ENCODE measurements around the gene FLNB. TPM values are rescaled to one million over a fixed set of nuclear protein-coding genes. Genes with fewer than 3 reads are reported as not detected.
A peak's percentile ranks its signal among the peaks of the same experiment; 100 is the strongest.

Gene FLNB
- total RNA-seq, 2 donors from 2014 or later, result 410 to 585 TPM

GRCh38 chr3:58143417-58144055 is 135.3 kb downstream of the FLNB start:
- DNase-seq, result no peak
- ATAC-seq, result peak; percentile 15
- intact Hi-C loops (cut with DNase I, micrococcal nuclease), result no loop called here

- intact Hi-C loops (cut with DNase I, micrococcal nuclease), result no loop called here
- DNase-seq (no peak), ATAC-seq (no peak)
Measured at GRCh38 chr3:58144478-58145325, 136.5 kb downstream of the FLNB start.

GRCh38 chr3:58148049-58148448 is 139.8 kb downstream of the FLNB start:
- no peak for DNase-seq
- ATAC-seq, result no peak
- intact Hi-C loops (cut with DNase I, micrococcal nuclease), result no loop called here

GRCh38 chr3:58150130-58150809 is 142.0 kb downstream of the FLNB start:
- intact Hi-C loops (cut with DNase I, micrococcal nuclease), result no loop called here
- ATAC-seq, result no peak
- DNase-seq, result no peak

- ATAC-seq (no peak), DNase-seq (no peak)
- intact Hi-C loops (cut with DNase I, micrococcal nuclease), result no loop called here
Measured at GRCh38 chr3:58150810-58151199, 142.6 kb downstream of the FLNB start.

GRCh38 chr3:58151637-58152036 is 143.4 kb downstream of the FLNB start:
- no peak for DNase-seq
- intact Hi-C loops (cut with DNase I, micrococcal nuclease), result no loop called here
- ATAC-seq, result no peak

GRCh38 chr3:58152225-58153015 is 144.2 kb downstream of the FLNB start:
- intact Hi-C loops (cut with DNase I, micrococcal nuclease), result no loop called here
- ATAC-seq, result no peak
- DNase-seq, result no peak

GRCh38 chr3:58153371-58153770 is 145.1 kb downstream of the FLNB start:
- no peak for ATAC-seq

GRCh38 chr3:58154626-58155449 is 146.6 kb downstream of the FLNB start:
- DNase-seq (no peak), ATAC-seq (no peak)
- intact Hi-C loops (cut with DNase I, micrococcal nuclease), result no loop called here

More at GRCh38 chr3:58153371-58153770, 145.1 kb downstream of the FLNB start:
- DNase-seq, result no peak
- intact Hi-C loops (cut with DNase I, micrococcal nuclease), result no loop called here

GRCh38 chr3:58155838-58156237 is 147.6 kb downstream of the FLNB start:
- intact Hi-C loops (cut with DNase I, micrococcal nuclease), result no loop called here
- peak; percentile 22 for ATAC-seq
- DNase-seq, result no peak

- intact Hi-C loops (cut with DNase I, micrococcal nuclease), result no loop called here
- DNase-seq (no peak), ATAC-seq (no peak)
Measured at GRCh38 chr3:58157700-58158099, 149.5 kb downstream of the FLNB start.

GRCh38 chr3:58158442-58159153 is 150.4 kb downstream of the FLNB start:
- intact Hi-C loops (cut with DNase I, micrococcal nuclease), result no loop called here
- no peak for ATAC-seq

GRCh38 chr3:58160399-58160798 is 152.2 kb downstream of the FLNB start:
- DNase-seq (no peak), ATAC-seq (no peak)
- intact Hi-C loops (cut with DNase I, micrococcal nuclease), result no loop called here

More at GRCh38 chr3:58158442-58159153, 150.4 kb downstream of the FLNB start:
- DNase-seq, result no peak

- intact Hi-C loops (cut with DNase I, micrococcal nuclease), result no loop called here
- ATAC-seq, result peak; percentile 39
- DNase-seq, result peak; percentile 58 to 68
Measured at GRCh38 chr3:58161435-58162398, 153.5 kb downstream of the FLNB start.

- intact Hi-C loops (cut with DNase I, micrococcal nuclease), result no loop called here
Measured at GRCh38 chr3:58163234-58163633, 155.0 kb downstream of the FLNB start.

GRCh38 chr3:58164199-58164879 is 156.1 kb downstream of the FLNB start:
- DNase-seq (peak in 1 of 2 donors; percentile 44), ATAC-seq (peak; percentile 64)
- intact Hi-C loops (cut with DNase I, micrococcal nuclease), result no loop called here

More at GRCh38 chr3:58163234-58163633, 155.0 kb downstream of the FLNB start:
- ATAC-seq (no peak), DNase-seq (no peak)

All from left colon (tissue), 2 donors.